BJ (cell line): Measurements from ENCODE around the gene SLCO6A1. TPM values are rescaled to one million over a fixed set of nuclear protein-coding genes. Genes with fewer than 3 reads are reported as not detected.

Experiments
- CTCF ChIA-PET: fragments of 350-600 bp; formaldehyde crosslinking; extraction: SDS; loops from one replicate; lab custom pipeline; 2021; ENCODE audit warnings: antibody characterized with exemption, inconsistent platforms; lab: Yijun Ruan, JAX
- POLR2A ChIA-PET: fragments of 300-600 bp; sonication (Branson Sonifier 250); formaldehyde crosslinking; extraction: SDS; loops from one replicate; lab custom pipeline; 2021; ENCODE audit warnings: antibody characterized with exemption; lab: Charles Lee
- DNase-seq: peaks from one replicate; pipeline ENCODE4 v3.0.0-alpha.2; 2011; ENCODE audit warnings: low read depth
- H3K27me3 ChIP-seq: 2 replicates; pipeline ENCODE4 v1.6.0; 2011; ENCODE audit warnings: low read length; ENCODE audit not compliant: control insufficient read depth, insufficient read depth
- H3K36me3 ChIP-seq: 2 replicates; pipeline ENCODE4 v1.5.1; 2011; ENCODE audit warnings: low read length; ENCODE audit not compliant: control insufficient read depth, insufficient read depth
- H3K4me3 ChIP-seq: 2 replicates; pipeline ENCODE4 v1.5.1; 2011; ENCODE audit warnings: low read depth, mild to moderate bottlenecking, control low read depth, low read length
- polyA plus RNA-seq: library from polyadenylated mRNA; depleted of rRNA; stranded (reverse); fragments of >200 nt; gene quantifications from 2 replicates; pipeline ENCODE4 v1.2.3, GENCODE V29; 2011; rRNA removed
- TF ChIP-seq, protein P1 (sequence below): IDR thresholded peaks from 2 replicates; pipeline ENCODE4 v1.5.1; 2011; ENCODE audit warnings: low read depth, mild to moderate bottlenecking, control low read depth, inconsistent platforms, low read length, moderate library complexity; ENCODE audit not compliant: insufficient read depth

Gene SLCO6A1
- polyA plus RNA-seq, 1 experiment: not detected

GRCh38 chr5:102375876-102376275 is 122.9 kb downstream of the SLCO6A1 start:
- no peaks in the 10 kb centered on the region for H3K27me3 ChIP-seq
- no peak overlapping the region for H3K4me3 ChIP-seq
- no peaks in the 10 kb centered on the region for H3K36me3 ChIP-seq
- ChIA-PET POLR2A (no interaction called here), CTCF (no interaction called here)
- DNase-seq: no peak
- TF ChIP-seq, protein P1, sequence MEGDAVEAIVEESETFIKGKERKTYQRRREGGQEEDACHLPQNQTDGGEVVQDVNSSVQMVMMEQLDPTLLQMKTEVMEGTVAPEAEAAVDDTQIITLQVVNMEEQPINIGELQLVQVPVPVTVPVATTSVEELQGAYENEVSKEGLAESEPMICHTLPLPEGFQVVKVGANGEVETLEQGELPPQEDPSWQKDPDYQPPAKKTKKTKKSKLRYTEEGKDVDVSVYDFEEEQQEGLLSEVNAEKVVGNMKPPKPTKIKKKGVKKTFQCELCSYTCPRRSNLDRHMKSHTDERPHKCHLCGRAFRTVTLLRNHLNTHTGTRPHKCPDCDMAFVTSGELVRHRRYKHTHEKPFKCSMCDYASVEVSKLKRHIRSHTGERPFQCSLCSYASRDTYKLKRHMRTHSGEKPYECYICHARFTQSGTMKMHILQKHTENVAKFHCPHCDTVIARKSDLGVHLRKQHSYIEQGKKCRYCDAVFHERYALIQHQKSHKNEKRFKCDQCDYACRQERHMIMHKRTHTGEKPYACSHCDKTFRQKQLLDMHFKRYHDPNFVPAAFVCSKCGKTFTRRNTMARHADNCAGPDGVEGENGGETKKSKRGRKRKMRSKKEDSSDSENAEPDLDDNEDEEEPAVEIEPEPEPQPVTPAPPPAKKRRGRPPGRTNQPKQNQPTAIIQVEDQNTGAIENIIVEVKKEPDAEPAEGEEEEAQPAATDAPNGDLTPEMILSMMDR: no peak

DNA sequence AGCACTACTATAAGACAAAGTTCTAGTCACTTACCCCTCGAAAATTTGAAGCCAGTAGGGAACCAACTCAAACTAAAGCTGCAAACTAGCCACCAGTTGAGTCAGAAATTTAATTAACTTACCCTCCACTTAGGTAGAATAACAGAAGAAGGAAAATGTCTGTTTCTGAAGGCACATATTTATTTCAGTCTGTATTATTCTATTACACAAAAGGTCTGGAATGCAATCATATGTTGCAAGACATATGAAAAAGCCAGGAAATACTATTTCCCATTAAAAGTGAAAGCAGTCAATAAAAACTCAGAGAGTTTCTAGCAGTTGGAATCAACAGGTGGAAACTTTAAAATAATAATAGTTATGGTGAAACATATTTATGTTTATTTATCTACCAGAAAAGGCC is 123.5 kb downstream of the SLCO6A1 start:
- Histone ChIP-seq H3K4me3 (no peak overlapping the region), H3K27me3 (no peaks in the 10 kb centered on the region), H3K36me3 (no peaks in the 10 kb centered on the region)
- TF ChIP-seq, protein P1: no peak
- POLR2A ChIA-PET: no interaction called here
- no peak for DNase-seq
- CTCF ChIA-PET: no interaction called here

DNA sequence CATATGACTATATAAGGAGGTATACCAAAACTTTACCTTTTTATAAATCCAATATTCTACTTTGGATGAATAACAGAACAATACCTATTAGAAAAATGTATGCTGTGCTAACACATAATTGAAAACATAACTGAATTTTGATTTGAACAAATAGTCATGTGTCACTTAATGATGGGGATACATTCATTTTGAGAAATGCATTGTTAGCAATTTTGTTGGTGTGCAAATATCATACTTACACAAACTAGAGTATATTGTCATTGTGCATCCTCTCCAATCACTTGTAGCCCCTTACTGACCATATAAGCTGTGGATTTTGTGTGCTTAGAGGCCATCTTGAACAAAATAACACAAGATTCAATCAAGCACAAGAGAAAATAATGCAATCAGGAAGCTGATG is 130.4 kb downstream of the SLCO6A1 start:
- H3K36me3 ChIP-seq: no peaks in the 10 kb centered on the region
- ChIA-PET POLR2A (no interaction called here), CTCF (no interaction called here)
- no peak for DNase-seq
- H3K4me3 ChIP-seq: no peak overlapping the region
- TF ChIP-seq, protein P1: no peak
- no peaks in the 10 kb centered on the region for H3K27me3 ChIP-seq

GRCh38 chr5:102341681-102342288 is 157.0 kb downstream of the SLCO6A1 start:
- no peak overlapping the region for H3K4me3 ChIP-seq
- no peak for DNase-seq
- no peaks in the 10 kb centered on the region for H3K36me3 ChIP-seq
- TF ChIP-seq, protein P1: no peak
- CTCF ChIA-PET: no interaction called here
- POLR2A ChIA-PET: no interaction called here
- H3K27me3 ChIP-seq: no peaks in the 10 kb centered on the region

DNA sequence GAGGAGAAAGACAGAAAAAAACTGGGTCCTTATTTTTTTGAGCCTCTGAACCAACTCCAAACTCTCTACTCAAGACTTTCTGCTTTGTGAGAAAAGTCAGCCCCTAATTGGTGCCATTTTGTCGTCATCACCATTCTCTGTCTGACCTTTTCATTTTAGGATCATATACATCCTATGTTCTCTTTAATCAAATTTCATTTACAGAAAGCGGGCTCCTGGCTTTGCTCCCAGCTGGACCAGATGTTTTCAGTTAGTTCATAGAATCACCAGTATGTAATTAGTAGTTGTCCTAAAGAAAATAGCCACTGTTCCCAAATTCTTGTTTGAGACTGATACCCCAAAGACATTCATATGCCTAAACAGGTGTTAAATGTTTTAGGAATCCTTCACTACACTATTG is 174.1 kb downstream of the SLCO6A1 start:
- ChIA-PET POLR2A (no interaction called here), CTCF (no interaction called here)
- DNase-seq: no peak
- Histone ChIP-seq H3K4me3 (no peak overlapping the region), H3K27me3 (no peaks in the 10 kb centered on the region), H3K36me3 (no peaks in the 10 kb centered on the region)
- TF ChIP-seq, protein P1: no peak

Other genes with a start within 250 kb of the SLCO6A1 start
- gene SLCO4C1, start 202.7 kb downstream of the SLCO6A1 start, polyA plus RNA-seq: not detected in 2 replicates